ENCODE results near the gene ADAMTSL5. TPM values are rescaled to one million over a fixed set of nuclear protein-coding genes. Genes with fewer than 3 reads are reported as not detected.

Gene ADAMTSL5
- total RNA-seq, 4 donors from 2014 or later, result 0.46 to 7.0 (median 4.6) TPM

GRCh38 chr19:1516395-1516753 lies 3.6 kb upstream of the ADAMTSL5 start:
- TF ChIP-seq, protein P1, sequence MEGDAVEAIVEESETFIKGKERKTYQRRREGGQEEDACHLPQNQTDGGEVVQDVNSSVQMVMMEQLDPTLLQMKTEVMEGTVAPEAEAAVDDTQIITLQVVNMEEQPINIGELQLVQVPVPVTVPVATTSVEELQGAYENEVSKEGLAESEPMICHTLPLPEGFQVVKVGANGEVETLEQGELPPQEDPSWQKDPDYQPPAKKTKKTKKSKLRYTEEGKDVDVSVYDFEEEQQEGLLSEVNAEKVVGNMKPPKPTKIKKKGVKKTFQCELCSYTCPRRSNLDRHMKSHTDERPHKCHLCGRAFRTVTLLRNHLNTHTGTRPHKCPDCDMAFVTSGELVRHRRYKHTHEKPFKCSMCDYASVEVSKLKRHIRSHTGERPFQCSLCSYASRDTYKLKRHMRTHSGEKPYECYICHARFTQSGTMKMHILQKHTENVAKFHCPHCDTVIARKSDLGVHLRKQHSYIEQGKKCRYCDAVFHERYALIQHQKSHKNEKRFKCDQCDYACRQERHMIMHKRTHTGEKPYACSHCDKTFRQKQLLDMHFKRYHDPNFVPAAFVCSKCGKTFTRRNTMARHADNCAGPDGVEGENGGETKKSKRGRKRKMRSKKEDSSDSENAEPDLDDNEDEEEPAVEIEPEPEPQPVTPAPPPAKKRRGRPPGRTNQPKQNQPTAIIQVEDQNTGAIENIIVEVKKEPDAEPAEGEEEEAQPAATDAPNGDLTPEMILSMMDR (IDR thresholded peaks at IDR 0.05), result no peak
- TF ChIP-seq POLR2A (IDR thresholded peaks at IDR 0.05), result no peak
- WGBS, 2 donors, result 74 to 87% methylated on average over 8 of the region's 8 CpGs
- no peak for DNase-seq (ENCODE audit: low spot score in 2 of 2)
- intact Hi-C loops (cut with DNase I; ENCODE audit: low total_unique reads), result no loop called here
- no peak overlapping the region for H3K4me3 ChIP-seq (ENCODE audit: low read depth, poor library complexity, severe bottlenecking)

DNA sequence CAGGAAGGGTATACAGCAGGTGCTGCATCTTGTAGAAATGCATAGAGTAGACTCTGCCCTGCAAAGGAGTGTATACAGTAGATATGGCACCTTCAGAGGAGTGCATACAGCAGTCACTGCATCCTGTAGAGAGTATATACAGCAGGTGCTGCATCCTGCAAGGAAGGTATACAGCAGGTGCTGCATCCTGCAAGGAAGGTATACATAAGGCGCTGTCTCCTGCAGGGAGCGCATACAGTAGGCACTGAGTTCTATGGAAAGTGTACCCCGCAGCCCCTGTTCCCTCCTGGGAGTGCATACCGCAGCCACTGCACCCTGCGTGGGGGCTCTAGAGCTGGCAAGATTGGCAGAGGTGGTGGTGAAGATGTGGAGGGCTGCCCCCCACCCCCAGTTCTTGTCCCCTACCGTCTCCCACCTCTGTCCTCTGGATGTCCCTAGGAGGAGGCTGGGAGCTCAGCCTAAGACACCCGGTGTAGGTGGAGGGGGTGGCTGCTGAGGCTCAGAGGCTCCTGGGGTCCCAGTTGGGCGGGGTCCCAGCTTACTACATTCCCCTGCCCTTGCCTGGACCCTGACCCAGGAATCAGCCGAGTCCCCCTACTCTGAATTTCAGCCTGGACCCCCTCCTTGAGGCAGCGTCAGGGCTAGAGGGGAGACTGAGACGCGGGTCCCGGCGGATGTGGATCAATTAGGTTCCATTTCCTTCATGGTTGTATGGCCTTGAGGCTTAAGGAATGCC lies 2.3 kb upstream of the ADAMTSL5 start:
- 70 to 76% methylated on average over 13 to 14 of the region's 14 CpGs for WGBS, 2 donors
- TF ChIP-seq, protein P1 (IDR thresholded peaks at IDR 0.05), result no peak
- no peak for TF ChIP-seq POLR2A (IDR thresholded peaks at IDR 0.05)
- DNase-seq (ENCODE audit: low spot score in 2 of 2), result no peak
- intact Hi-C loops (cut with DNase I; ENCODE audit: low total_unique reads), result no loop called here
- no peak overlapping the region for H3K4me3 ChIP-seq (ENCODE audit: low read depth, poor library complexity, severe bottlenecking)

GRCh38 chr19:1514295-1514661 lies 1.5 kb upstream of the ADAMTSL5 start:
- H3K4me3 ChIP-seq (ENCODE audit: low read depth, poor library complexity, severe bottlenecking), result no peak overlapping the region
- 72 to 81% methylated on average over 10 of the region's 10 CpGs for WGBS, 2 donors
- TF ChIP-seq, protein P1 (IDR thresholded peaks at IDR 0.05), result no peak
- TF ChIP-seq POLR2A (IDR thresholded peaks at IDR 0.05), result no peak

DNA sequence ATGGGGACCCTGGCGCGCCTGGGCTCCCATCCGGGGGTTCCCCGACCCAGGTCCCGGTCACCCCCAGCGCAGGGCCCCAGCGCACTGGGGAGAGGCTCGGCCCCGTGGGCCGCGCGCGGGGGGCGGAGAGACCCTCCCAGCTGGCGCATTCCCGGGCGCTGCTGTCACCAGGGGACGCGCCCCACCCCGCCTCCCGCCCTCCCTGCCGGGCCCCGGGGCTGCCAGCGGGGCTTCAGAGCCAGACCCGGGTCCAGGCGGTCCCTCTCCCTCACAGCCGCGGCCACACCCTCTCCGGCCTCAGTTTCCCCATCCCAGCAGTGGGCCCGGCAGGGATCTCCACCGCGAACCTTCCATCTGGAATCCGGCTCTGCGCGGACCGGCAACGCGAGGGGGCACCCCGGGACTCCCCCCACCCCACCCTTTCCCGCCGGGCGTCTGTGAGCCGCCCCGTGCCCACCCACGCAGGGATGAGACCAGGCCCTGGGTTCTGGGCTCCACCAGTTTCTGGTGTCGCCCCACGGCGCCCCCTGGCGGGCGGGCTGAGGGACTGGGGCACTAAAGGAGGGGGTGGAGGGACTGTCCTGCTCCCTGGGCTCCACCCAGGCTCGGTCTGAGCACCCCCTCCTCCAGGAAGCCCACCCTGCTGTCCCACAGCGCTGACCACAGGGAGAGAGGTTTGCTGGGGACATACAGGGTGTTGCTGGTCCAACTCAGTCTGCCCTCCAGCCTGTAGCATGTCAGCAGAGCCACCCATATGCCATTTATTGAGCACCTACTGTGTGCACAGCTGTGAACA lies 878 bp upstream of the ADAMTSL5 start:
- intact Hi-C loops (cut with DNase I; ENCODE audit: low total_unique reads), result no loop called here
- TF ChIP-seq, protein P1 (IDR thresholded peaks at IDR 0.05), result no peak
- no peak for TF ChIP-seq POLR2A (IDR thresholded peaks at IDR 0.05)
- no peak for DNase-seq (ENCODE audit: low spot score in 2 of 2)
- peak overlapping the region; percentile 19 for H3K4me3 ChIP-seq (ENCODE audit: low read depth, poor library complexity, severe bottlenecking)
- 3 to 8% methylated on average over 21 to 22 of the region's 52 CpGs for WGBS, 2 donors

More at GRCh38 chr19:1514295-1514661, 1.5 kb upstream of the ADAMTSL5 start:
- DNase-seq (ENCODE audit: low spot score in 2 of 2), result no peak
- intact Hi-C loops (cut with DNase I; ENCODE audit: low total_unique reads), result no loop called here

DNA sequence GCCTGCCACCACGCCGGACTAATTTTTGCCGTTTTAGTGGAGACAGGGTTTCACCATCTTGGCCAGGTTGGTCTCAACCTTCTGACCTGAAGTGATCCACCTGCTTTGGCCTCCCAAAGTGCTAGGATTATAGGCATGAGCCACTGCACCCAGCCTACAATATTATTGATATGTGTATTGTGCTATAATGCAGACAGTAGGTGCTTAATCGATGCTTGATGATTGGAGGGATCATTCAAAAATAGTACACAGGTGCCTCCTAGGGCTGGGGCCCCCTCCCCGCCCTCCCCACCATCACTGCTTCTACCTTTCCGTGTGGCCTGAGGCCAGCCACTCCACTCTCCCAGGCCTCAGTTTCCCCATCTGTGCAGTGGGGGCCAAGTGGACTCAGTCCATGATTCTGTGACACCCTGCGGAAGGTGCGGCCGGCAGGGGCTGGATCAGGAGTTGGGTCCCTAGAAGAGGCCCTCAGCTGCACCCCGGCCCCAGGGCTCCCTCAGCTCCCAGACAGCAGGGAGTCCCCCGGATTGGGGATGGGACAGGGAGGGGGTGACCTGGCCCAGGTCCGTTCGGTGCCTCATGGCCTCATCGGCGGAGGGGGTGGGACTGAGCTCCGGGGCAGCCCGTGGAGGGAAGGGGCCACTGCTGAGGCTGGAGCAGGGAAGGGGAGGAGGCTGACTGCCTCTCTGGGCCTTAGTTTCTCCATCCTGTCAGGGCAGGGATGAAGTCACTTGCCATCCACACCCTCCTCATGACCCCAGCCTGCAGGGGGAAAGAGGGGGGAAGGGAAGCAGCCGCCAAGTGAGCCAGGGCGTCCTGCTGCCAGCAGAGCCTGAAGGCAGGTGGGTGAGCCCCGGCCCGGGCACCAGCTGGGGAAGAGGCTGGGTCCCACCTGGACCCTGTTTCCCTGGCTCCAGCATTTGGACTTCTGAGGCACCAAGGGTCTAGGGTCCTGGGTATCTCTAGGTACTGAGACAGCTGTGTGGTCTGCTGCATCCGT lies 1.2 kb downstream of the ADAMTSL5 start:
- WGBS, 2 donors, result 53 to 58% methylated on average over 17 to 22 of the region's 22 CpGs
- no peak for DNase-seq (ENCODE audit: low spot score in 2 of 2)
- TF ChIP-seq POLR2A (IDR thresholded peaks at IDR 0.05), result no peak
- TF ChIP-seq, protein P1 (IDR thresholded peaks at IDR 0.05), result no peak
- H3K4me3 ChIP-seq (ENCODE audit: low read depth, poor library complexity, severe bottlenecking), result no peak overlapping the region
- intact Hi-C loops (cut with DNase I; ENCODE audit: low total_unique reads), result no loop called here

Data from lower leg skin (tissue), 4 donors.